HUES64 (cell line): ENCODE measurements around the gene PLSCR2. TPM values are rescaled to one million over a fixed set of nuclear protein-coding genes. Genes with fewer than 3 reads are reported as not detected.

ENCODE experiments used
- H3K27ac ChIP-seq: 2 replicates; pipeline ENCODE4 v1.7.0; 2013; ENCODE audit warnings: low read depth, low read length, inconsistent platforms
- H3K27me3 ChIP-seq: 2 replicates; pipeline ENCODE4 v1.6.1; 2013; ENCODE audit warnings: mild to moderate bottlenecking, low read length; ENCODE audit not compliant: insufficient read depth
- H3K36me3 ChIP-seq: 2 replicates; pipeline ENCODE4 v1.6.1; 2013; ENCODE audit warnings: mild to moderate bottlenecking, low read length; ENCODE audit not compliant: insufficient read depth
- H3K4me1 ChIP-seq: 2 replicates; pipeline ENCODE4 v1.6.1; 2013; ENCODE audit warnings: mild to moderate bottlenecking, low read length, moderate library complexity; ENCODE audit not compliant: insufficient read depth
- H3K4me3 ChIP-seq: 2 replicates; pipeline ENCODE4 v1.5.1; 2013; ENCODE audit warnings: mild to moderate bottlenecking, low read length, moderate library complexity
- H3K9ac ChIP-seq: 2 replicates; pipeline ENCODE4 v1.6.1; 2013; ENCODE audit warnings: mild to moderate bottlenecking, low read depth, low read length
- H3K9me3 ChIP-seq: 2 replicates; pipeline ENCODE4 v1.6.1; 2013; ENCODE audit warnings: low read depth, low read length; ENCODE audit not compliant: insufficient read depth
- WGBS: fragments of 150-250, 120-280 bp; methylation state at CpG from one replicate; pipeline ENCODE4 v1.1.7; 2013; ENCODE audit warnings: missing lambda C conversion rate; 5-methylcytosine and 5-hydroxymethylcytosine counted together
- polyA plus RNA-seq, 2 experiments: library from polyadenylated mRNA; stranded (reverse); fragments of 50-300 nt; gene quantifications; one replicate each; pipeline ENCODE4 v1.2.3, GENCODE V29; 2013

PLSCR2 gene
- polyA plus RNA-seq (2013, experiment 1 of 2) = not detected
- not detected for polyA plus RNA-seq (2013, experiment 2 of 2)

GRCh38 chr3:146469150-146470017 lies at the start of gene PLSCR2:
Gene PLSCR2, minus strand, starts transcription at chr3:146469561. Its CDS starts 9,657 bp downstream, at chr3:146459904.
- H3K9ac ChIP-seq = peak within 1 kb of the TSS; percentile 73
- no peaks in the 10 kb centered on the region for H3K36me3 ChIP-seq
- peak within 1 kb of the TSS; percentile 54; the same call in 1 of the 2 replicates for H3K27ac ChIP-seq
- no peaks in the 10 kb centered on the region for H3K9me3 ChIP-seq
- no peaks in the 10 kb centered on the region for H3K27me3 ChIP-seq
- no peaks in the 10 kb centered on the region; the same call in 1 of the 2 replicates for H3K4me1 ChIP-seq
- peak within 1 kb of the TSS; percentile 67 for H3K4me3 ChIP-seq
- 95% methylated on average over 51 of the region's 51 CpGs for WGBS

- no peak overlapping the region for H3K27ac ChIP-seq
- H3K36me3 ChIP-seq = peaks cover 56% of the 10 kb centered on the region
- WGBS = 93% methylated on average over 4 of the region's 4 CpGs
- no peak overlapping the region for H3K4me3 ChIP-seq
- H3K27me3 ChIP-seq = no peaks in the 10 kb centered on the region
- H3K4me1 ChIP-seq = peaks cover 23% of the 10 kb centered on the region
- H3K9ac ChIP-seq = no peak overlapping the region
- peaks cover 6% of the 10 kb centered on the region for H3K9me3 ChIP-seq
These were observed 48.5 kb upstream of the PLSCR2 start for GRCh38 chr3:146517684-146518435.

DNA sequence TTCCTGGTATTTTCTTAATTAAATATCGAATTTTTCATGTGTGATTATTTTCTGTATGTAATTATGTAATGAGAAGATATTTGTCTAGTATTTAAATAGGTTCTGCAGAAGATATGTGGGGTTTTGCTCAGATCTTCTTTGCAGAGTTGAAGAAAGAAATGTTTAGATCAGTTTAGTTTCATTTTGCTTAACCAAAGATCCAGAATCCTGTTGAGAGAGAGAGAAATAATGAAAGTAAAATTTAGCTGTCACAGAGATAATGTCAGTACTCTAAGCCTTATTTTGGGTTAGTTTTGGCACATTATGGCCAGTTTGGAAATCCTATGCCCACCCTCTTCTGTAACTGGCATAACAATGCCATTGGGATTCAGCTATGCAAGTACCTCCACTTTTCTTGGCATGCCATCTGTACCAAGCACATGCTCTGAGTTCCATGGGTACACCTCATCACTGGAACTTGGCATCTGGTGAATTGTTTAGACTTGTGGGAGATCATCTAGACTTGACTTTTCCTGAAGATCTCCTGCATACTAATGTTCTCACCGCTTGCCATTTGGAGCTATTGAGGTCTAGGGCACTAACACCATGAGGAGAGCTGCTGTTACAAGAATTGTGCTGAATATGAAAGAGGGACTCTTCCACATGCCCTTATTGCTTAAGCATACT lies 44.2 kb upstream of the PLSCR2 start:
- Histone ChIP-seq H3K9me3 (peaks cover 6% of the 10 kb centered on the region), H3K4me3 (no peak overlapping the region), H3K36me3 (peaks cover 29% of the 10 kb centered on the region), H3K27me3 (no peaks in the 10 kb centered on the region), H3K27ac (no peak overlapping the region), H3K9ac (no peak overlapping the region), H3K4me1 (peaks cover 7% of the 10 kb centered on the region; the same call in 1 of the 2 replicates)
- 94% methylated on average over 2 of the region's 2 CpGs for WGBS

DNA sequence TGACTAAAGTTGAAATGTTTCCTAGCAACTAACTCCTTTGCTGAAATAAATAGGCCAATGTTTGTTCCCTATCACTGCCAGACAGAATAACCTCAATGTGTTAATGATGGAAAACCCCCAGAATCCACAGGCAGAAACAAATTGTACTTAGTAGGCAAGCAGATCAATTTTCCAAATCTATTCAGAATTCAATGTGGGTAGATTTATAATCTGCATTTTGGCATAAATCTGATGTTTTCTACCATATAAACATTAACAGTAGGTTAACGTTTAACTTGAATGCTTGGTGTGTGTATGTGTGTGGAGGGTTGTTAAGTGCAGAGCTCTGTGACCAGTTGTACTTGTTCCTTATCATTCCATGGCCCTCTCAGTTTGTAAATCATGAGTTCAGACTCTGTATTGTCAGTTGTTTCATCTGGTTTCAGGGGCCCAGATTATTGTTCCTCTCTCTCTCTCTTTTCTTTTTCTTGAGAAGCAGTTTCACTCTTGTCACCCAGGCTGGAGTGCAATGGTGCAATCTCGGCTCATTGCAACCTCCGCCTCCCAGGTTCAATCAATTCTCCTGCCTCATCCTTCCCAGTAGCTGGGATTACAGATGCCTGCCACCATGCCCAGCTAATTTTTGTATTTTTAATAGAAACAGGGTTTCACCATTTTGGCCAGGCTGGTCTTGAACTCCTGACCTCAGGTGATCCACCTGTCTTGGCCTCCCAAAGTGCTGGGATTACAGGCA lies 42.2 kb upstream of the PLSCR2 start:
- Histone ChIP-seq H3K27ac (no peak overlapping the region), H3K4me3 (no peak overlapping the region), H3K36me3 (peaks cover 26% of the 10 kb centered on the region), H3K4me1 (peaks cover 21% of the 10 kb centered on the region), H3K27me3 (no peaks in the 10 kb centered on the region), H3K9ac (no peak overlapping the region), H3K9me3 (peaks cover 6% of the 10 kb centered on the region)
- WGBS = 96% methylated on average over 3 of the region's 3 CpGs

- H3K27ac ChIP-seq = peak overlapping the region; percentile 86
- WGBS = 92% methylated on average over 1 of the region's 1 CpG
- no peak overlapping the region for H3K9ac ChIP-seq
These were observed 38.2 kb upstream of the PLSCR2 start for GRCh38 chr3:146507331-146508120.

DNA sequence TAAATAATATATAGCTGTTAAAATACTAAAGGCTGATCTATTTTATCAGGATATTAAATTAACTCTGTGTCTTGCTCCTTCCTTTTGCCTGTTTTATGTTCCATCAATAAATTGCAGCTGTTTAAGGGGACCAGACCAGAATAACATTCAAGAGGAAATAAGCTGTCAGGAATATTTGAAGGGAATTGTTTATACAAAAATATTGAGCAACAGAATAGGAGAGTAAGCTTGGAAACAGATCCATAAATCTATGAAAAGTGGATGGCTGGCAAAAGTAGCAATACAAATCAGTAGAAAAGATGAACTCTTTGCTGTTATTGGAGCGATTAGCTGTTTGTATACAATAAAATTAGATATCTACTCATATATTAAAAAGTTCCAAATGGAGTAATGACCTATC lies 36.2 kb upstream of the PLSCR2 start:
- no CpG with 5 or more reads among the region's 1 CpG for whole genome bisulfite sequencing
- Histone ChIP-seq H3K9ac (no peak overlapping the region), H3K4me1 (peaks cover 48% of the 10 kb centered on the region)

More at GRCh38 chr3:146507331-146508120, 38.2 kb upstream of the PLSCR2 start:
- Histone ChIP-seq H3K4me3 (no peak overlapping the region), H3K4me1 (peaks cover 48% of the 10 kb centered on the region), H3K36me3 (no peaks in the 10 kb centered on the region), H3K27me3 (no peaks in the 10 kb centered on the region), H3K9me3 (no peaks in the 10 kb centered on the region)

DNA sequence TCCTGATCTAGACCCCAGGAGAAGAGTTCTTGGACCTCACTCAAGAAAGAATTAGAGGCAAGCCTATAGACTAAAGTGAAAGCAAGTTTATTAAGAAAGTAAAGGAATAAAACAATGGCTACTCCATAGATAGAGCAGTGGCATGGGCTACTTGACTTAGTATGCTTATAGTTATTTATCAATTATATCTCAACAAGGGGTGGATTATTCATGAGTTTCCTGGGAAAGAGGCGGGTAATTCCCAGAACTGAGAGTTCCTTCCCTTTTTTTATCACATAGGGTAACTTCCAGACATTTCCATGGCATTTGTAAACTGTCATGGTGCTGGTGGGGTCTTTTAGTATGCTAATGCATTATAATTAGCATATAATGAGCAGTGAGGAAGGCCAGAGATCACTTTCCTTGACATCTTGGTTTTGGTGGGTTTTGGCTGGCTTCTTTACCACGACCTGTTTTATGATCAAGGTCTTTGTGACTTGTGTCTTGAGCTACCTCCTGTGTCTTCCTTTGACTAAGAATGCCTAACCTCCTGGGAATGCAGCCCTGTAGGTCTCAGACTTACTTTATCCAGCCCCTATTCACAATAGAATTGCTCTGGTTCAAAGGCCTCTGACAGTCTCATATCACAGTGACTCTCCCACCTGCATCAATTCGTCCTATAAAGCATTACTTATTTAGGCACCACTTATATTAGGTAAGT lies 35.3 kb upstream of the PLSCR2 start:
- Histone ChIP-seq H3K4me1 (peaks cover 48% of the 10 kb centered on the region), H3K9ac (no peak overlapping the region; the same call in 1 of the 2 replicates), H3K27me3 (no peaks in the 10 kb centered on the region), H3K4me3 (no peak overlapping the region), H3K27ac (peak overlapping the region; percentile 86), H3K9me3 (no peaks in the 10 kb centered on the region), H3K36me3 (no peaks in the 10 kb centered on the region)
- 18% methylated on average over 3 of the region's 3 CpGs for WGBS

More for the DNA sequence above, 36.2 kb upstream of the PLSCR2 start:
- H3K4me3 ChIP-seq = no peak overlapping the region
- no peaks in the 10 kb centered on the region for H3K27me3 ChIP-seq
- H3K9me3 ChIP-seq = no peaks in the 10 kb centered on the region
- H3K27ac ChIP-seq = peak overlapping the region; percentile 86
- H3K36me3 ChIP-seq = no peaks in the 10 kb centered on the region

DNA sequence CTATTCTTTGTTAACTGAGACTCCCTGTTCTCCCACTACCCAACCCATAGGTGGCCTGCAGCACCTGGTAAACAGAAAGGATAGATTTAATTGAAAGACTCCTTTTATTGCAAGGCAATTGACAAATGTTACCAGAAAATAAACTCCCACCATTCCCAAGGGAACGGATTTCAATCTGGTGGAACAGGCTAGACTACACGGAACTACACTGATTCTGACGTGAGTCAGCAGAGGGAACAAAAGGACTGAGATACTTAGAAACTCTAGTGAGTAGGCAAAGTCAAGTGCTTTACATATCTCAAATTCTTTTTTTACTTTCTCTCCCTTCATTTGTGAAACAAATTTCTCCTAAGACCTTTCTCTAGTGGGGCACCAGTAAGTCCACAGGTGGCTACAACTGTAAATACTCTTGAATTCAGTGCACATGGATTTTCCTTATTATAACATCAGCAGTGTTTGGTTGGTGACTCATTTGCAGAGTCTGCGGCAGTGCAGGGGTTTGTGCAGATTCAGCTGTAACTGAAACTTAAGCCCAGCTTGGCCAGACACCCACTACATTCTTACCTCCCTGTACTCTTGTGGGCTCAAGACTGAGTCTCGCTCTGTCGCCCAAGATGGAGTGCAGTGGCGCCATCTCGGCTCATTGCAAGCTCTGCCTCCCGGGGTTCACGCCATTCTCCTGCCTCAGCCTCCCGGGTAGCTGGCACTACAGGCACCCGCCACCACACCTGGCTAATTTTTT lies 34.3 kb upstream of the PLSCR2 start:
- WGBS = 89% methylated on average over 12 of the region's 12 CpGs
- Histone ChIP-seq H3K27ac (peak overlapping the region; percentile 86), H3K4me3 (no peak overlapping the region), H3K4me1 (peaks cover 48% of the 10 kb centered on the region), H3K36me3 (no peaks in the 10 kb centered on the region), H3K27me3 (no peaks in the 10 kb centered on the region), H3K9ac (0 out of 2 replicates have a peak overlapping the region, but pooled peaks have one; percentile 1), H3K9me3 (no peaks in the 10 kb centered on the region)

GRCh38 chr3:146502887-146503460 lies 33.6 kb upstream of the PLSCR2 start:
- peaks cover 48% of the 10 kb centered on the region for H3K4me1 ChIP-seq
- no peaks in the 10 kb centered on the region for H3K9me3 ChIP-seq
- H3K9ac ChIP-seq = no peak overlapping the region
- peak overlapping the region; percentile 86; the same call in 1 of the 2 replicates for H3K27ac ChIP-seq
- whole genome bisulfite sequencing = 85% methylated on average over 1 of the region's 1 CpG
- no peak overlapping the region for H3K4me3 ChIP-seq
- H3K36me3 ChIP-seq = no peaks in the 10 kb centered on the region
- no peaks in the 10 kb centered on the region for H3K27me3 ChIP-seq
